G401.6 (cell line): ENCODE data around the gene PHF2.

Experiments used
- FAIRE-seq: peaks from 2 replicates; lab custom pipeline; 2012; peaks lifted over from hg19 to GRCh38; lab: Jason Lieb, UNC

The PHF2 gene

DNA sequence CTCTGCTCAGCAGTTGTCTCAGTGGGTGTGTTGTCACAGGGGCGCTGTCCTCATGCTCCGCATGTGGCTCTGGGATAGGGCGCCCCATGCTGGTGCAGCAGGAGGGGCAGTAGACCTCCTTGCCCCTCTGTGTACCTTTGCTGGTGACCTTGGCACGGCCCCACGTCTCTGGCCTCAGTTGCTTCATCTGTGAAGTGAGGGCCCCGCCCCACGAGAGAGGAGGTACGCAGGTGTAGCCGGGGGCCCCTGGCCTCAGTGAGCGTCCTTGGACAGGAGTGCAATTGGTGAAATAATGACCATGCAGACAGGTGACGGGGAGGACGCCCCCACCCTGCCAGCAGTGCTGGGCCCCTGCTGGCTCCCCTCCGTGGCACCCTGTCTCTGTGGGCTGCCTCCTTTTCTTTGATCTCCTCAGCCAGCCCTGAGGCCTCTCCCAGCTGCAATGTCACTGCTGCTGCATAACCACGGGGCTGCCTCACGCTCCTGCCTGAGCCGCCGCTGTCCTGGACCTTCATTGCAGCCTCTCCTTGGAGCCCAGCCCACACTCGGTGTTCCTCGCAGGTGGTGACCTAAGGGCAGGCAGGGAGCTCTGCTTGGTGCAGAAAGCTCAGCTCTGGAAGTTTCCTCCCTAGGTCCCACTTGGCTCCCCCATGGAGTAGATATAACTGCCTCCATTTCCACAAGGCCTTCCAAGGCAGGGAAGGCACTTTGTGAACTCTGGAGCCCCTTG, 57.3 kb downstream of the PHF2 start:
- no peak for FAIRE-seq

DNA sequence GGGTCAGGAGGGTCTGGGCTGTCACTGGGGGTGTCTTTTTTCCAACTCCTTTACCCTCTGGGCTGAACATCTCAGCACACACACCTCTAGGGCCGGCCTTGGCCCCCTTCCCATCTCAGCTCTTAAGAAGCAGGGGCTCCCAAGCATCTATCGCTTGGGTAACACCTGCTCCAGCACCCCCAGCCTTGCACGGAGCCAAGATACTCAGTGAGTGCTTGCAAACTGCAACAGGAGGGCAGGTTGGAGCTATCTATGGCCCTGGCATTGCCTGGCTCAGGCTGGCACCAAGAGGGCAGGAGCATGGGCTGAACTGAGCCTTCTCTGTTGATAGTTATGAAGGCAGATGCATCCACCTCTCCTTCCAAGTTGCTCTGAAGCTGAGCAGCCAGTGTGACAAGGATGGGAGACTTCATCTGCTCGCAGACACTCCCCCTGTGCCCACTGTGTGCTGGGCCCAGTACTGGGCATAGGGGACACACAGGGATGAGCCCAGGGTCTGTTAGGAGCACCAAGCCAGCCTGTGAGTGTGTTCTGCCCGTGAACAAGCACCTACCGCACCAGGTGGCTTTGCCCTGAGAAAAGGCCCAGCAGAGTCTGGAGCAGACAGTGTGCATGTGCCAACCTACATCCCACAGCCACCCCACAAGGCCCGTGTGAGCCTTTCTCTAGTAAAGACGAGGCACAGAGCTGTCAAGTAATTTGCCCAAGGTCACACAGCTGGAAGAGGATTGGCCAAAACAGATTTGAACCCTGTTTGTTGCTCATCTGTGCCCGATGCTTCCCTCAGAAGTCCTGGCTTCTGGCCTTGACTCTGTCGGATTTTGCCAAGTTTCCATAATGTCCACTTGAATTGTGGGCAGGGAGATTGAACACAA, 58.2 kb downstream of the PHF2 start:
- no peak for FAIRE-seq

DNA sequence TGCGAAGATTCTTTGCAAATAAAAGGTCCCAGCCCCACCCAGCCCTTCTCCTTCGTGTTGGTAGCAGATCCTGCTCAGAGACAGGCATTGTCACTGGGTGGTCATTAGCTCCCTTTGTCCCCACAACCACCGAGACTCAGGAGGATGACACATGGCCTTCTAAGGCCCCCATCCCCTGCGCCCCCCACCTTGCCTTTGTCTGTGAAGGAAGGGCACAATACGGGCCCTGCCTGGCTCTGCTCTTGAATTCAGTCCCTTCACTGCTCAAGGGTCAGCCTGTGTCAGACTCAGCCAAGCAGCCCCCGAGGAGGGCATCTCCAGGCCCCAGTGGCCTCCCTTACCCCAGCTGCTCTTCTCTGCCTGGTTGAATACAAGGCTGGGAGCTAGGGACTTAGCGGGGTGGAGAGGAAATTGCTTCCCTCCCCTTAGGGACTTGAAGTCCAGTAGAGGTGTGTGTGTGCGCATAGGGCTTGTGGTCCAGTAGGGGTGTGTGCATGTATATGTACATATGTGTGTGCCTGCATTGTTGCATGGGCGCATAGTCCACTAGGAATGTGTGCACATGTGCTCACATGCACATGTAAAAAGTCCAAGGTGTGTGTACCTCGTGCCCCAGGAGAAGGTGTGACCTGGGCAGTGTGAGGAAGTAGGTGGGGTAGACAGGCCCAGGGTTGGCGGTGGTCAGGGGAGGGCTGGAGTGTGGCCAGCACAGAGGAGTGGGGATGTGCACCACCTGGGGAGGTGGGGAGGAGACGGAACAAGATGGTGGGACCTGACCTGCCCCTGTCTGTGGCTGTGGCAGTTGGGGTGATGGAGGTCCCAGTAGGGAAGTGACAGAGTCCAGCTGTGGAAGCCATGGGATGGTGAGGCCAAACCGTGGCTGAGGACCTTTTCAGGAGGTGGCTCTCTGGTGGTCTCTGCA, 59.1 kb downstream of the PHF2 start:
- FAIRE-seq: no peak

DNA sequence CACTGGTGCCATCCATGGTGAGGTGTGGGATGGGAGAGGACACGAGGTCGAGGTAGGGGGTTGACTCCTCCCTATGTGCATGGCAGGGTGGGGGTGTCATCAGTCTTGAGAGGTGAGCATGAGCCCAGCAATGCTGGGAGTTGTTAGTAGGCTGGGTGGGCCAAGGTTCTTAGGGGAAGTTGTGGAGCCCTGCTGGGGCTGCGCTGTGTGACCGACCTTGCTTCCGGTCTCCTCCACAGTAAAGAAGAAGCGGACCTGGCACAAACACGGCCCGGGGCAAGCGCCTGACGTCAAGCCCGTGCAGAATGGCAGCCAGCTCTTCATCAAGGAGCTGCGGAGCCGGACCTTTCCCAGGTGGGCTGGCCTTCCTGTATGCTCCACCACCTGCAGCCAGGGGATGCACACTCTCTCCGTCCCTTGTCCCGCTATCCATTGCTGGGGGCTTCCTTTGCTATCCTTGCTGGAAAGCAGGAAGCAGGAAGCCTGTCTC, 59.8 kb downstream of the PHF2 start:
- no peak for FAIRE-seq

DNA sequence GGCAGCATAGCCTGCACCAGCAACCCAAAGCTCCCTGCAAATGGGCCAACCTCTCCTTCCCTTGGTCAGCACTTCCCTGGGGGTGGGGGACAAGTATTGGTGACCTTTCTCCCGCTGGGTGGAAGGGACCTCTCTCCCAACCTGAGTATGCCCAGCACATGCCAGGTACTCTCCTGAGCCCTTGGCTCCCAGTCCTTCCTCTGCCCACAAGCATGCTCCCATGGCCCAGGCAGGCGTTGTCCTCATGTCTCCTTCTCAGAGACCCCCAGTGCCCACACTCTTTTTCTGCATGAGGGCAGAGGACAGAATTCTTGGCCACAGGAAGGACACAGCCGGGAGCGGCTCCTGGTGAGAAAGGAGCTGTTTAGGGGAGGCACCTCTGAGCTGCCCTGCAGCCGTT, 60.3 kb downstream of the PHF2 start:
- no peak for FAIRE-seq

DNA sequence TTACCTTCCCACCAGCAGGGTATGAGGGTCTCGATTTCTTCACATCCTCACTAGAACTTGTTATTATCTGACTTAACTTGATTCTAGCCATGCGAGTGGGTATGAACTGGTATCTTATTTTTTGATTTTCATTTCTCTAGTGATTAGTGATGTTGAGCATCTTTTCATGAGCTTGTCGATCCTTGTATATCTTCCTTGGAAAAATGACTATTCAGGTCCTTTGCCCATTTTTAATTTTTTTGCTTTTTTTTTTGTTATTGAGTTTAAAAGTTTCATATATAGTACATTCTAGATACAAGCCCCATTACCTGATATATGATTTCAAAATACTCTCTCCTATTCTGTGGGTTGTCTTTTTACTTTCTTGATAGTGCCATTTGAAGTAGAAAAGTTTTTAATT, 61.5 kb downstream of the PHF2 start:
- FAIRE-seq: no peak

DNA sequence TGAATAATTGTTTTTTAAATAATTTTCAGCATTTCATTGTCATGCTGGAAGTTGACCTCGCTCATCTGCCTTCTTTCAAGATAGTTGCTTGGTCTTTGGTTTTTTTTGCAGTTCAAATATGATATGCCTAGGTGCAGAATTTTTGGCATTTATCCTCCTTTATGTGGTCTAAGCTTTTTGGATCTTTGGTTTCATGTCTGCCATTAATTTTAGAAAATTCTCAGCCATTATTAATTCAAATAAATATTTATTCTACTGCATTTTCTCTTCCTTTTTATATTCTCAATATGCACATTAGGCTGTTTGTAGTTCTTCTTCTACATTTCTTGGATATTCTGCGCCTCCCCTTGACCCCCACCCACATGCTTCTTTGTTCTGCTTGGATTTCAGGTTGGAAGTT, 63.6 kb downstream of the PHF2 start:
- FAIRE-seq: no peak

DNA sequence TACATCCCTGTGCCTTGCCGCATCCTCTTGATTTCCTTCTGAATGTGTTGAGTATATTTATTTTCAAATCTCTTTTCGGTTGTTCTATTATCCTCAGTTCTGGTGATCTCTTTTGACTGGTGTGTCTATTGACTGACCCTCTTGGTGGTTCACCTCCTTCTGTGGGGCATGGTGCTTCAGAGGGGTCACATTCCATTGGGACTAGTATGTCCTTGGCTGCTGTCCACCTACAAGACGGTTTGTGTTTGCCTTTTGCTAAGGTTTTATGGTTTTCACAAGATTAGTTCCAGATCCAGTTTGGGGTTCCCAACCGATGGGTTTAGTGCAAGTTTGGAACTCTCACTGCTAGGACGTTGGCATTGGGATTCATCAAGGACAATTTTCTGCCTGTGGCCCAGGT, 66.6 kb downstream of the PHF2 start:
- no peak for FAIRE-seq

DNA sequence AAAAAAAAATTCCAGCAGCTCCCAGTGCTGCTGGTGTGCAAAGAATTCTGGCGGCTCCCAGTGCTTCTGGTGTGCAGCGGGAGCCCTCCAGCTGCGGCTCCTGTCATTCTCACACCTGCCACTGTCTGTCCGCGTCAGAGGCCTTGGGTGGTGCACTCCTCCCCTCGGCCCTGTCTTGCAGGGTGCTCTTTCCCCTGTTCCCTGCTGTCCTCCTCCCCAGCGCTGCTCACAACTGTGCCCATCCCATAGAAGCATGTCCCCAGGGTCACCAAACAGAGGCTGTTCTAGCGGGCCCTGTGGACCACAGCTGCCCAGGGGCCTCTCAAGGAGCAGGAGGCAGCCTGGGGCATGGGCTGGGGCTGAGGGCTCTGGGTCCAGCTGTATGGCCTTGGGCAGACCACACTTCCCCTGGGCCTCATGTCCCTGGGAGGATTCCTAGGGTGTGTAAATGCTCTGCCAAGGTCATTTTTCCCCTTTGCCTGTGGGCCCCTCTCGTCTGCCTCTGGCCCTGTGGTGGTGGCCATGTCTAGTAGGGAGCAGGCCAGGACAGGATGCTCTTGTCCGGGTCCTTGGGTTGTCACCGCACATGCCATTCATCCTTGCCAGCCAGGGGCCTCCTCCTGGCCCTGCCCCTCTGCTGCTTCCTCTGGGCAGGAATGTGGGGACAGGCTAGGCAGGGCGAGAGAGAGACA, 68.2 kb downstream of the PHF2 start:
- FAIRE-seq: no peak

DNA sequence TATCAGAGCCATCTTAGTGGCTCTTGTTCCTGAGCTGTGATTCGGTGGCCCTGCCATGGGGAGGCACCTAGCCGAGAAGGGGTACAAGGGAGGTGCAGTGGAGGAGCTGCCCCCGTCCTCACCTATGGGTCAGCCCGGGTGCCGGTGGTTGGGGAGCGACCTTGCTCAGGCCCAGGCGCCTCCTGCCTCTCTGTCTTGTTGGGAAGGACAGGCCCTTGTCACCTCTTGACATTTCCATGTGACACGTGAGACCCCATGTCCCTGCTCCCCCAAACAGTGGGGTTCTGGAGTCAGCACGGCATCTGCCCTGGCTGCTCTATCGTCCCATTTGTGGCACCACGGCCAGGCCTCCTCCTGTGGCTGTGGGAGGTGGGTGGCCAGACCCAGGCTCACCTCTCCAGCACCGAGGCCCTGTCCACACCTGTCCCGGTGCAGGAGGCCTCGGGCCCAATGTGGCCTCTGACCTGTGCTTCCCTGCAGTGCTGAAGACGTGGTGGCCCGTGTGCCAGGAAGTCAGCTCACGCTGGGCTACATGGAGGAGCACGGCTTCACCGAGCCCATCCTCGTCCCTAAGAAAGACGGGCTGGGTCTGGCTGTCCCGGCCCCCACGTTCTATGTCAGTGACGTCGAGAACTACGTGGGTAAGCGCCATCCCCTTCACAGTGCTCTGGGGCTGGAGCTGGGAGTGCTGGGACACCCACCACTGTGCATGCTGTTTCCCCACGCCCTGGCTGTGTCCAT, 68.9 kb downstream of the PHF2 start:
- FAIRE-seq: no peak

DNA sequence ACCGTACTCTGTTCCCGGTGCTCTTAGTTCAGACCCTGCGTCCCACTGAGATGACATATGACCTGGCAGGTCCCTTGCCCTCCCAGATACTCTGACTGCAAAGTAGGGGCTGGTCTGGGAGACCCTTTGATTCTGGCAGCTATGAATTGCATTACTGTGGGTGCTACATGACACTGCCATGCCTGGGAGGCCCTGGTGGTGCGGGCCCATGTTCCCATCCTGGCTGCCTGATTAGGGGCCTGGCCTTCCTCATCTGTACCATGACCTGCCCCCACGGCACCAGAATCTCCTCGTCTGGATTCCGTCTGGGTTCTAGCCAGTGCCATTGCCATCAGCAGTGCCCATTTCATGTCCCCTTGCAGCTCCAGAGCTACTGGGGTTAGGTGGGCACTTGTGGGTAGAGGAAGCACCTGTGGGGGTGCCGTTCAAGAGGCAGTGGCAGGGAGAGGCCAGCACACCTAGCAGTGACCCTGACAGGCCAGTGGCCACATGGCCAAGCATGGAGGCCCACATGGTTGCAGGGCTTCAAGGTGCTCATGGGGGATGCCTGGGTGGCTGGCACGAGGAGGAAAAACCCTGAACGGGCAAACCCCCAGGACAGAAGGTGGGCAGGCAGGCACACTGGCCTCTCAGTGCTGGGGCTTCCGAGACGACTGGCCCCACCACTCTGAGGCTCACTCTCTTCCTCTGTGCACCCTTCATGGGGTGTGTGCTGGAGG, 69.7 kb downstream of the PHF2 start:
- no peak for FAIRE-seq

DNA sequence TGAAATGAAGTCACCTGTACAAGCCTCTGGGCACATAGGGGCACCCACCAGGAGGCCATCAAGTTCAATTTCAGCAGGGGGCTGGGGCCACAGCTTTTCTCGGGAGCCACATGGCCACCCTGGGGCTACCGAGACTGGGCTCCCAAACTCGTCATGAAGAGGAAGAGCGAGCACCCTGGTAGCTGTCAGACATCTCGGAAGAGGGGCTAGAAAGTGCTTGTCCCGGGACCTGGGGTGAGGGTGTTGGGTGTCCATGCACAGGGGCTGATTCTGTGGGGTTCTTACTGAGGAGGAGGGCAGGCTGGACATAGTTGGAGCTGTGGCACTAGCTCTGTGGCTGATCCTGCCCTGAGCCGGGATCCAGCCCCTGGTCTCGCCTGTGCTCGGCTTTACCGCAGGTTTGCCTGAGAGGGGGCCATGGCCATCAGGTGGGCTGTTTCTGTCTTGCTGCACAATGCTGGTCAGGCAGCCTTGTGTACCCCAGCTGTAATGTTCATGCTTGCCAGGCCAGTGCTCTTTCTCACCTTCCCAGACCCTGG, 70.3 kb downstream of the PHF2 start:
- FAIRE-seq: no peak

DNA sequence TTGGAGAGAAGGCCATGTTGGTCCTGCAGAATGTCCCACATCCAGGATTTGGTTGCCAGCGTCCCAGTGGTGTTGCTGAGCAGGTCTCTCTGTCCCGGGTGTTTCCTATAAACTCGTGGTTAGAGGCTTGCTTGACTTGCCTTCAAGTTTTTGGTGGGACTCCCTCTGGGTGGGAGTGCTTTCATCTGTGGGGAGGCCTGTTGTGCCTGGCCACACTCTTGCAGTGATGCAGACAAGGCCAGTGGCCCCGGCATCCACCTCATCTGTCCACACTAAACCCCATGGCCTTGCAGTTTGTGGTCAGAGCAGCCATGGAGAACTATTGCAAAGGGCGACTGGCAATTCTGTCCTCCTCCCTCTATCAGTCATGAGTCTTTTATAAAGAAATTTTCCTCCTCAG, 71.8 kb downstream of the PHF2 start:
- FAIRE-seq: no peak

DNA sequence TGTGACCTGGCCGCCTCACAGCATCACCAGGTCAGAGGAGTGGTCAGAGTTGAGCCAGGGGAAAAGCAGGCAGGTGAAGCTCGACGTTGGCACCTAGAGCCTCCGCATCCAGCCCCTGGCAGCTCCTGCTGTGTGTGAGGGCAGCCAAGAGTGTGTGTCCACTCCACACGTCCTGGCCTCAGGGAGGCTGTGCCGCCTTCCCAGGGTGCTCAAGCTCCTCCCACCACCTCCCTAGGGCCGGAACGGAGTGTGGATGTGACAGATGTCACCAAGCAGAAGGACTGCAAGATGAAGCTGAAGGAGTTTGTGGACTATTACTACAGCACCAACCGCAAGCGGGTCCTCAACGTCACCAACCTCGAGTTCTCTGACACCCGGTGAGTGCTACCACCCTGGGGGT, 72.5 kb downstream of the PHF2 start:
- FAIRE-seq: no peak

DNA sequence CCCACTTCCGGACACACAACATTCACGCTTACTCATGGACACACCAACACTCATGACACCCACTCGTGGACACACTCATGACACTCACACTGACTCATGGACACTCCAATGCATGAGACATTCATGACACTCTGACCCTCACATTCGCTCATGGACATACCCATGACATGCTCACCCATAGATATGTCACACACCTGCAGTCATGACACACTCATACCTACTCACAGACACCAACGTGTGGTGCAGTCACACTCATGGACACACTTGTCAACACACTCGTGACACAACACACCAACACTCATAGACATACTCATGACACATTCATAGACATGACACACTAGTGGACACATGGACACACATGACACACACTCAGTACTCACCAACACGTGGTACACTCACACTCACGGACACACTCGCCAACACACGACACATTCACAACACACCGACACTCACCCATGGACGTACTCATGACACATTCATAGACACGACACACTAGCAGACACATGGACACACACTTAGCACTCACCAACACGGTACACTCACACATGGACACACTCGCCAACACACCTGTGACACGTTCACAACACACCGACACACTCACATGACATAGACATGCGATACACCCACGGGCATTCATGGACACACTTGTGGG, 73.4 kb downstream of the PHF2 start:
- no peak for FAIRE-seq

DNA sequence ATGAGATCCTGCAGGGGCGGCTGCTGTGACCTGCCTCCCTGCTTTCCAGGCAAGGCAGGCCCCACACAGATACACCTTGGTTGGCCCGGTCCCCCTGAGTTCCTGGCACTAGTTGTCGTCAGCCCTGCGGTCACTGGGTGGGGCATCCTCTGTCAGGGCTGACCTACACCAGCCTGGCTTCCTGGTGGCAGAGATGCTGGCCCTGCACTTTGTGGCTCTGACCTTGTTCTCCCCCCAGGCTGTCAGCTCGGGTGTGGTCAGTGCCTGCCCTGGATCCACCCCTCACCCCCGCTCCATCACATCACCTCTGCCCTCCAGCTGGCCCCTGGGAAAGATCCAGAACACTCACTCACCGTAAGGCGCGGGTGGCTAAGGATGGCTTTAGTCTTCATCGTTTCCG, 74.1 kb downstream of the PHF2 start:
- no peak for FAIRE-seq

DNA sequence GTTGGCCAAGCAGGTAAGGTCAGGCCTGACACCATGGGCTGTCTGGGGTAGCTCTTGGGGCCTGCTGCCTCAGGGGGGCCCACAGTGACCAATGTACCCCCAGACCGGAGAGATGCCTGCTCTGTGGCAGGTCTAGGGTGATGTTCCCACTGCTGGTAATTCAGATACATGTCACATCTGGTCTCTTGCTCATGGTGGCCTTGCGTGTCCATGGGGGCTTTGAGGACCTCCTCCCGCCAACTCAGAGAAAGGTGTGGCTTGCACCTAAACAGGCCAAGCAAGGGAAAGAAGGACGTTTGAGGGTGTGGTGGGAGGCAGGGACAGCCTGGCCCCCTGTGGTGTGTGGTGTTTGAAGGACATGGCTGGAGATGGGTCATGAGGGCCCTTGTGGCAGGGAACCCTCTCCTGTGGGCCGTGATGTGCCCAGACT, 75.2 kb downstream of the PHF2 start:
- FAIRE-seq: no peak

DNA sequence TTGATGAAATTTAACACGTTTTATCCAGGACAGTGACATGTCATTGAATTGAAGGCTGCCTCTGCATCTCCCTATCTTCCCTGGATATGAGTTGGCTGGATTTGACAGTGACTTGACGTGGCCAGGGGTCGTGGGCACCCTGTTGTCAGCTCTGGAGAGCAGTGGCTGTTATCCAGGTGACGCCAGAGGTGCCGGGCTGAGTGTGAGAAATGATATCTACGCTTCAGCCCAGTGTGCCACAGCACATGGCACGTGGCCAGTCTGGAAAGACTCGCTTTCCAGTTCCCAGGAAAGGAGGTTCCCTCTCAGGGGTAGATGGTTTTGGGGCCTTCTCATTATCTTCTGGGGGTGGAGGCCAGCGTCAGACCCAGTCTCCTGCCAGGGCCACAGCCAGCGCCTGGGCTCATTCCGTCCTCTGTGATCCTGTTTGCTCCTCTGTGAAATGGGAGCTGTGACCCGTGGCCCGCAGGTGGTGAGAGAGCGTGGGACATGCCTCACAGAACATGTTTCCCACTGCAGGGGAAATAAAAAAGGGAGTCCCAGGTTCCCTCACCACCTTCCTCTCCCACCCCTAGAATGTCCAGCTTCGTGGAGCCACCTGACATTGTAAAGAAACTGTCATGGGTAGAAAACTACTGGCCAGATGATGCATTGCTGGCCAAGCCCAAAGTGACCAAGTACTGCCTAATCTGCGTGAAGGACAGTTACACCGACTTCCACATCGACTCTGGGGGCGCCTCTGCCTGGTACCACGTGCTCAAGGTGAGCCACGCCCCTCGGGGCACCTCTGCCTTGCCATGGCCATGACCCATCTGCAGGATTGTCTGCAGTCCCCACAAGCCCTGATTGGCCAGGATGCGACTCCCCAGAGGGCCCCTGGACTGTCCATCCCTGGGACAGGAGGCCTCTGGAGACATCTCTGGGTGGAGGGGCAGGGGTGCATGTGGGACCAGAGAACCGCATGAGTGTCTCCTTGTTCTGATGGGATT, 76.5 kb downstream of the PHF2 start:
- no peak for FAIRE-seq
